Naive thymus-derived CD4-positive, alpha-beta T cell (primary cell): ENCODE data around the gene FTCDNL1. TPM values are rescaled to one million over a fixed set of nuclear protein-coding genes. Genes with fewer than 3 reads are reported as not detected.

Experiments used
- ATAC-seq: fragments of 150-1000 bp; cut with Tn5 transposase; 2 replicates; pipeline ENCODE4 v1.10.0; 2021; ENCODE audit warnings: mild to moderate bottlenecking, moderate library complexity
- CTCF ChIA-PET: fragments of 350-600 bp; sonication (Branson Sonifier 250); formaldehyde crosslinking; loops from one replicate; lab custom pipeline; 2021; ENCODE audit warnings: antibody characterized with exemption; lab: Charles Lee
- POLR2A ChIA-PET: fragments of 350-600 bp; sonication (Branson Sonifier 250); formaldehyde crosslinking; loops from one replicate; lab custom pipeline; 2021; ENCODE audit warnings: antibody characterized with exemption, inconsistent platforms; lab: Charles Lee
- DNase-seq, 9 donors: peaks; one replicate each; pipeline versions ENCODE4 v3.0.0 to v3.0.0-alpha.2; 2020 to 2022; ENCODE audit warnings: mixed read lengths in 1 of 9
- H3K27ac ChIP-seq: one replicate; pipeline ENCODE4 v1.7.0; 2013; ENCODE audit warnings: mild to moderate bottlenecking, low read depth, low read length, moderate library complexity
- H3K27me3 ChIP-seq, 2 donors: one replicate each; pipeline ENCODE4 v1.7.0; 2013; ENCODE audit warnings: low read length in 2 of 2, mild to moderate bottlenecking in 2 of 2, moderate library complexity in 2 of 2; ENCODE audit not compliant: control insufficient read depth in 2 of 2, insufficient read depth in 2 of 2
- H3K36me3 ChIP-seq, 3 experiments: 1 replicate in 2 of 3; 2 replicates in 1 of 3; pipeline ENCODE4 v1.7.0; 2013; ENCODE audit warnings: low read length in 3 of 3, mild to moderate bottlenecking in 3 of 3, moderate library complexity in 1 of 3; ENCODE audit not compliant: insufficient read depth in 3 of 3, control insufficient read depth in 2 of 3
- H3K4me1 ChIP-seq, 2 donors: one replicate each; pipeline ENCODE4 v1.7.0; 2013; ENCODE audit warnings: low read length in 2 of 2, mild to moderate bottlenecking in 2 of 2, moderate library complexity in 1 of 2; ENCODE audit not compliant: control insufficient read depth in 2 of 2, insufficient read depth in 2 of 2
- H3K4me3 ChIP-seq: 2 replicates; pipeline ENCODE4 v1.7.0; 2013; ENCODE audit warnings: mild to moderate bottlenecking, low read length
- H3K9me3 ChIP-seq, 3 experiments: 1 replicate in 2 of 3; 2 replicates in 1 of 3; pipeline ENCODE4 v1.7.0; 2013; ENCODE audit warnings: low read length in 3 of 3; ENCODE audit not compliant: control insufficient read depth in 2 of 3
- H3K27ac Mint-ChIP-seq, 9 donors: one replicate each; pipeline ENCODE4 v1.8.0; 2020 to 2022; ENCODE audit warnings: mixed read lengths in 9 of 9, mild to moderate bottlenecking in 8 of 9, moderate library complexity in 5 of 9, inconsistent platforms in 2 of 9
- H3K27me3 Mint-ChIP-seq, 5 donors: one replicate each; pipeline ENCODE4 v1.8.0; 2021 to 2022; ENCODE audit warnings: mixed read lengths in 5 of 5, mild to moderate bottlenecking in 1 of 5
- H3K36me3 Mint-ChIP-seq, 5 donors: one replicate each; pipeline ENCODE4 v1.8.0; 2020 to 2022; ENCODE audit warnings: mixed read lengths in 5 of 5, mild to moderate bottlenecking in 3 of 5, inconsistent platforms in 1 of 5
- H3K4me1 Mint-ChIP-seq, 7 donors: one replicate each; pipeline ENCODE4 v1.8.0; 2020 to 2022; ENCODE audit warnings: mixed read lengths in 7 of 7, mild to moderate bottlenecking in 3 of 7, inconsistent platforms in 1 of 7
- H3K4me3 Mint-ChIP-seq, 10 donors: one replicate each; pipeline ENCODE4 v1.8.0; 2020 to 2022; ENCODE audit warnings: mild to moderate bottlenecking in 10 of 10, mixed read lengths in 10 of 10, moderate library complexity in 6 of 10, inconsistent platforms in 2 of 10
- H3K9me3 Mint-ChIP-seq, 11 donors: one replicate each; pipeline ENCODE4 v1.8.0; 2020 to 2022; ENCODE audit warnings: mixed read lengths in 11 of 11, mild to moderate bottlenecking in 4 of 11, inconsistent platforms in 1 of 11, moderate library complexity in 1 of 11
- intact Hi-C, 2 donors: fragments of 100-400 bp; cut with micrococcal nuclease; formaldehyde crosslinking; loops; one replicate each; pipeline ENCODE4 v1.15.1; 2023
- polyA plus RNA-seq, 2 donors: library from polyadenylated mRNA; unstranded; fragments of 300-500 nt; fragmentation: Illumina TruSeq; gene quantifications; one replicate each; pipeline ENCODE4 v1.2.3, GENCODE V29; 2021
- total RNA-seq, 6 experiments: library from RNA in 5 of 6; stranded (reverse) in 5 of 6; gene quantifications; 1 replicate in 5 of 6; 2 replicates in 1 of 6; pipeline ENCODE4 v1.2.3 and lab custom pipeline; 2021 to 2026

Gene FTCDNL1
- total and polyA plus RNA-seq, 7 experiments from 2014 or later: 0.60 to 3.7 (median 1.9) TPM

- ATAC-seq (no peak), DNase-seq (no peak)
- Histone ChIP-seq H3K9me3 (no peaks in the 10 kb centered on the region), H3K27me3 (no peaks in the 10 kb centered on the region), H3K4me1 (no peaks in the 10 kb centered on the region), H3K36me3 (no peaks in the 10 kb centered on the region), H3K27ac (no peak overlapping the region), H3K4me3 (no peak overlapping the region)
- Mint-ChIP-seq H3K9me3 (no peaks in the 10 kb centered on the region), H3K4me1 (peaks cover 0 to 7% (median 5%) of the 10 kb centered on the region in 7 donors), H3K27ac (no peak overlapping the region), H3K27me3 (peaks cover 9 to 21% (median 14%) of the 10 kb centered on the region in 5 donors), H3K4me3 (no peak overlapping the region), H3K36me3 (no peaks in the 10 kb centered on the region)
- intact Hi-C loops: loop anchor here in 1 of 2 donors (10.0 kb wide), 1 partner anchor 121 kb away; no protein-coding TSS in a partner anchor
- CTCF ChIA-PET: no interaction called here
- POLR2A ChIA-PET: no interaction called here
Observed at GRCh38 chr2:199743415-199744120, 107.4 kb downstream of the FTCDNL1 start.

- Mint-ChIP-seq H3K36me3 (no peaks in the 10 kb centered on the region), H3K27ac (no peak overlapping the region), H3K4me1 (peaks cover 0 to 7% (median 5%) of the 10 kb centered on the region in 7 donors), H3K9me3 (no peaks in the 10 kb centered on the region), H3K27me3 (peaks cover 10 to 26% (median 18%) of the 10 kb centered on the region in 5 donors), H3K4me3 (no peak overlapping the region)
- intact Hi-C loops: loop anchor here in 1 of 2 donors (10.0 kb wide), 1 partner anchor 122 kb away; no protein-coding TSS in a partner anchor
- Histone ChIP-seq H3K4me3 (no peak overlapping the region), H3K27me3 (no peaks in the 10 kb centered on the region), H3K36me3 (no peaks in the 10 kb centered on the region), H3K4me1 (no peaks in the 10 kb centered on the region), H3K27ac (no peak overlapping the region), H3K9me3 (no peaks in the 10 kb centered on the region)
- ChIA-PET POLR2A (no interaction called here), CTCF (interaction anchor here (2.1 kb wide), 1 partner anchor 8 kb away, joined by 6 read pairs; no protein-coding TSS in a partner anchor)
- DNase-seq: no peak
- no peak for ATAC-seq
Observed at GRCh38 chr2:199742884-199743283, 108.1 kb downstream of the FTCDNL1 start.

- DNase-seq (no peak), ATAC-seq (no peak)
- CTCF ChIA-PET: interaction anchor here (0.6 to 3.3 kb wide), 4 partner anchors 106 to 1443 kb away, joined by 3 to 28 read pairs (median 3); no protein-coding TSS in a partner anchor
- peaks cover 0 to 7% (median 5%) of the 10 kb centered on the region in 7 donors for H3K4me1 Mint-ChIP-seq
- intact Hi-C loops: loop anchor here (1.0 to 10.0 kb wide), 3 partner anchors 121 to 1426 kb away; no protein-coding TSS in a partner anchor
- no peak overlapping the region for H3K4me3 ChIP-seq
- H3K9me3 Mint-ChIP-seq: no peaks in the 10 kb centered on the region
- H3K27me3 ChIP-seq: no peaks in the 10 kb centered on the region
- peak overlapping the region in 1 of 10 donors; percentile 8 for H3K4me3 Mint-ChIP-seq
- H3K4me1 ChIP-seq: no peaks in the 10 kb centered on the region
- H3K9me3 ChIP-seq: no peaks in the 10 kb centered on the region
- H3K36me3 Mint-ChIP-seq: no peaks in the 10 kb centered on the region
- H3K36me3 ChIP-seq: no peaks in the 10 kb centered on the region
- H3K27me3 Mint-ChIP-seq: peaks cover 6 to 30% (median 19%) of the 10 kb centered on the region in 5 donors
- no peak overlapping the region for H3K27ac Mint-ChIP-seq
- POLR2A ChIA-PET: no interaction called here
- H3K27ac ChIP-seq: no peak overlapping the region
Observed at GRCh38 chr2:199740111-199740428, 110.9 kb downstream of the FTCDNL1 start.

- Histone ChIP-seq H3K36me3 (no peaks in the 10 kb centered on the region), H3K9me3 (no peaks in the 10 kb centered on the region), H3K4me3 (no peak overlapping the region), H3K27me3 (no peaks in the 10 kb centered on the region), H3K4me1 (no peaks in the 10 kb centered on the region), H3K27ac (no peak overlapping the region)
- POLR2A ChIA-PET: no interaction called here
- DNase-seq (peak in 8 of 9 donors; percentile 13 to 57 (median 34)), ATAC-seq (peak; percentile 73)
- H3K4me1 Mint-ChIP-seq: peaks cover 0 to 7% (median 5%) of the 10 kb centered on the region in 7 donors
- H3K36me3 Mint-ChIP-seq: no peaks in the 10 kb centered on the region
- H3K4me3 Mint-ChIP-seq: peak overlapping the region in 2 of 10 donors; percentile 8 to 10
- peaks cover 6 to 32% (median 19%) of the 10 kb centered on the region in 5 donors for H3K27me3 Mint-ChIP-seq
- CTCF ChIA-PET: interaction anchor here (0.6 to 3.3 kb wide), 3 partner anchors 107 to 1443 kb away, joined by 3 to 28 read pairs (median 3); no protein-coding TSS in a partner anchor
- intact Hi-C loops: loop anchor here (1.0 to 10.0 kb wide), 5 partner anchors 35 to 1430 kb away; no protein-coding TSS in a partner anchor
- no peaks in the 10 kb centered on the region for H3K9me3 Mint-ChIP-seq
- H3K27ac Mint-ChIP-seq: no peak overlapping the region
Observed at GRCh38 chr2:199739413-199740110, 111.4 kb downstream of the FTCDNL1 start.

- H3K9me3 ChIP-seq: no peaks in the 10 kb centered on the region
- ATAC-seq: peak; percentile 41
- Mint-ChIP-seq H3K27me3 (peaks cover 6 to 36% (median 19%) of the 10 kb centered on the region in 5 donors), H3K27ac (no peak overlapping the region), H3K4me3 (no peak overlapping the region), H3K36me3 (no peaks in the 10 kb centered on the region), H3K4me1 (peaks cover 0 to 7% (median 5%) of the 10 kb centered on the region in 7 donors), H3K9me3 (no peaks in the 10 kb centered on the region)
- no peak overlapping the region for H3K27ac ChIP-seq
- H3K4me1 ChIP-seq: no peaks in the 10 kb centered on the region
- POLR2A ChIA-PET: no interaction called here
- no peaks in the 10 kb centered on the region for H3K36me3 ChIP-seq
- intact Hi-C loops: loop anchor here (1.0 to 2.0 kb wide), 3 partner anchors 34 to 1430 kb away; no protein-coding TSS in a partner anchor
- CTCF ChIA-PET: interaction anchor here (0.7 to 3.3 kb wide), 3 partner anchors 10 to 1428 kb away, joined by 3 to 28 read pairs (median 4); no protein-coding TSS in a partner anchor
- DNase-seq: no peak
- no peaks in the 10 kb centered on the region for H3K27me3 ChIP-seq
- H3K4me3 ChIP-seq: no peak overlapping the region
Observed at GRCh38 chr2:199738727-199739412, 112.1 kb downstream of the FTCDNL1 start.

GRCh38 chr2:199734651-199735050, 116.3 kb downstream of the FTCDNL1 start:
- peaks cover 27 to 52% (median 39%) of the 10 kb centered on the region in 5 donors for H3K27me3 Mint-ChIP-seq
- CTCF ChIA-PET: interaction anchor here (0.6 kb wide), 1 partner anchor 157 kb away, joined by 8 read pairs; no protein-coding TSS in a partner anchor
- H3K4me1 Mint-ChIP-seq: peaks cover 0 to 3% (median 1%) of the 10 kb centered on the region in 7 donors
- DNase-seq (no peak), ATAC-seq (no peak)
- Histone ChIP-seq H3K9me3 (no peaks in the 10 kb centered on the region), H3K4me1 (no peaks in the 10 kb centered on the region), H3K4me3 (no peak overlapping the region), H3K27ac (no peak overlapping the region), H3K36me3 (no peaks in the 10 kb centered on the region), H3K27me3 (no peaks in the 10 kb centered on the region)
- H3K27ac Mint-ChIP-seq: no peak overlapping the region
- no peaks in the 10 kb centered on the region for H3K36me3 Mint-ChIP-seq
- POLR2A ChIA-PET: no interaction called here
- H3K9me3 Mint-ChIP-seq: peaks cover 0 to 2% (median 0%) of the 10 kb centered on the region in 11 donors
- intact Hi-C loops: no loop called here
- no peak overlapping the region for H3K4me3 Mint-ChIP-seq
